SHP77 (cell line): ENCODE results near the gene CRELD2.

Experiments
- DNase-seq, 2 experiments: peaks; one replicate each; lab custom pipeline; 2025; lab: John Stamatoyannopoulos, UW

CRELD2 gene

DNA sequence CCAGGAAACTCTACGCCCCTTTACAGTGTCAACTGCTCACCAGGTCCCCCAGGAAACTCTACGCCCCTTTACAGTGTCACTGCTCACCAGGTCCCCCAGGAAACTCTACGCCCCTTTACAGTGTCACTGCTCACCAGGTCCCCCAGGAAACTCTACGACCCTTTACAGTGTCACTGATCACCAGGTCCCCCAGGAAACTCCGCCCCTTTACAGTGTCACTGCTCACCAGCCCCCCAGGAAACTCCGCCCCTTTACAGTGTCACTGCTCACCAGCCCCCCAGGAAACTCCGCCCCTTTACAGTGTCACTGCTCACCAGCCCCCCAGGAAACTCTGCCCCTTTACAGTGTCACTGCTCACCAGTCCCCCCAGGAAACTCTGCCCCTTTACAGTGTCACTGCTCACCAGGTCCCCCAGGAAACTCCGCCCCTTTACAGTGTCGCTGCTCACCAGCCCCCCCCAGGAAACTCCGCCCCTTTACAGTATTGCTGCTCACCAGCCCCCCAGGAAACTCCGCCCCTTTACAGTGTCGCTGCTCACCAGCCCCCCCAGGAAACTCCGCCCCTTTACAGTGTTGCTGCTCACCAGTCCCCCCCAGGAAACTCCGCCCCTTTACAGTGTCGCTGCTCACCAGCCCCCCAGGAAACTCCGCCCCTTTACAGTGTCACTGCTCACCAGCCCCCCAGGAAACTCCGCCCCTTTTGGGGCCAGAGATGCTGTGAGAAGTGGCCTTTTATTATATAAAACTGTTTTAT is 26.8 kb downstream of the CRELD2 start:
- DNase-seq, result peak; percentile 61 to 65

DNA sequence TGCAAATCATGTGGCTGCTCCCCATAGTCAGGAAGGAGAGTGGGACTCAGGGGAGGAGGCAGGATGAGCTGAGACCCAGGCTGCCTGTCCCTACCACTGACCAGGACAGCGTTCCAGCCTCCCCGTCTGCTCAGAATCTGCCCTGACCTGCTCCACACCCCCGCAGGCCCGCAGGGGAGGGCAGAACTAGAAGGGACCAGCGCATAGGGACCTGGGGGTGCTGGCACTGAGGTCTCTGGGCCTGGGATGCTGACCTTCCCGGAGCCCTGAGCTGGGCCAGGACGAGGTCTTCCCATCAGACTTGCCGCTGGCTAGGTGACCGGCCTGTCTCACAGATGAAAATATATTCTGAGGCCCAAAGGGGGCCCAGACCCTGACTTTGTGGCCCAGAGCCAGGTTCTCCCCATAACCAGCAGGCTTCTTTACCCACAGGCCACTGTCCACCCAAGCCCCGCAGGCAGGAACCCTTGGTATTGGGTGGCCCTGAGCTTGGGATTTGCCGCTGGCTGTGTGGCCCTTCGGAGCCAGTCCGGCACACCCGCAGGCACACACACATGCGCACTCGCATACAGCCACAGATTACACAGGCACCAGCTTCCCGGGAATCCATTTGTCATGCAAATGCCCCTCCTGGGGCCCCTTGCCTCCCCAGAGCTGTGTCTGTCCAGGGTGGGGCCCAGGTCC is 28.3 kb downstream of the CRELD2 start:
- DNase-seq, result peak; percentile 35 to 41

DNA sequence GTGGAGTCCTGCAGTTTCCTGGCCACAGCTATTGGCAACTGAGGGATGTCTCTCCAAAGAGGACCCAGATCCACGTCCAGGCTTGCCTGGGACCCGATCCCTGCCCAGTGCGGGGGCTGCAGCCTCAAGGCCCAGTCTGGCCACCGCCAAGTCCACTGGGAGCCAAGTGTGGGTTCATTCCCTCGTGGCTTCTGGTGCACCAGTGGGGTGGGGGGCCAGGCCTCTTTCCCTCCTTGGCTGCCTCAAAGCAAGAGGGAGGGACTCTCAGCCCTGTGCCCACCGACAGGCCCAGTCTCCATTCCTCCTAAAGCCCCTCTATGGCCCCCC is 28.8 kb downstream of the CRELD2 start:
- no peak for DNase-seq

DNA sequence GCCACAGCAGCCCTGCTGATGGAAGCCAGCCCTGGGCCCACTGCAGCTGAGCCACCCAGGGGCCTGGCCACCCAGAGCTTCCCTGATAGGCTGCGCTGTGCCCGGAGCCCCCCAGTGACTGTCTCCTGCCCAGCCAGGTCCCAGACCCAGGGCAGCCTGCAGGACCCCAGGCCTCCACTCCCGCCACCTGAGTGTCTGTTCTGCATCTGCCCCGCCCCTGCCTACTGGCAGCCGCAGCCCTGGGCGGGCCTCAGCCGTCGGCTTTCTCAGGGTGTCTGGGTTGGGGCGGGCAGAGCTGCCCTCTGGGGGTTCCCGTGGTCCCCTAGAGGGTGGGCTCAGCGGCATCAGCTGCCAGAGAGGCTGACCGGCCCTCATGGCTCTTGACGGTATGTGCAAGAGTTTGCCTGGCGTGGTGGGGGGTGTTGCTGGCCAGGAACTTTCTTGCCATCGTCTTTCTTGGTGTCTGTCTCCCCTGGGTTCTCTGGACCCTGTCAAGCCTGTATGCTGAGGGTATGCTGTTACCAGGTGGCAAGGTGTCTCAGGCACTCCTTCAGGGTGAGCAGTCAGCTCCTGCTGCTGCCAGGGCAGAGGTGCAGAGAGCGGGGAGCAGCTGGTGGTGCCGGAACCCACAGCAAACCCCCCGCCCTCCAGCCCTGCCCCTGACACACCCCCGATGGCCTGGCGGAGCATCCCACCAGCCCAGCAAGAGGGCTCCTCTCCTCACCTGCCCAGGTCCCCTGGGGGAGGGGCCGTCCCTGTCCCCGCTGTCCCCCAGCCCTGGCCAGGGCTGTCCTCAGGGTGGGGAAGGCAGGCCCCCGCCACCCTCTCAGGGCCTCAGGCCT is 29.9 kb downstream of the CRELD2 start:
- DNase-seq, result no peak

DNA sequence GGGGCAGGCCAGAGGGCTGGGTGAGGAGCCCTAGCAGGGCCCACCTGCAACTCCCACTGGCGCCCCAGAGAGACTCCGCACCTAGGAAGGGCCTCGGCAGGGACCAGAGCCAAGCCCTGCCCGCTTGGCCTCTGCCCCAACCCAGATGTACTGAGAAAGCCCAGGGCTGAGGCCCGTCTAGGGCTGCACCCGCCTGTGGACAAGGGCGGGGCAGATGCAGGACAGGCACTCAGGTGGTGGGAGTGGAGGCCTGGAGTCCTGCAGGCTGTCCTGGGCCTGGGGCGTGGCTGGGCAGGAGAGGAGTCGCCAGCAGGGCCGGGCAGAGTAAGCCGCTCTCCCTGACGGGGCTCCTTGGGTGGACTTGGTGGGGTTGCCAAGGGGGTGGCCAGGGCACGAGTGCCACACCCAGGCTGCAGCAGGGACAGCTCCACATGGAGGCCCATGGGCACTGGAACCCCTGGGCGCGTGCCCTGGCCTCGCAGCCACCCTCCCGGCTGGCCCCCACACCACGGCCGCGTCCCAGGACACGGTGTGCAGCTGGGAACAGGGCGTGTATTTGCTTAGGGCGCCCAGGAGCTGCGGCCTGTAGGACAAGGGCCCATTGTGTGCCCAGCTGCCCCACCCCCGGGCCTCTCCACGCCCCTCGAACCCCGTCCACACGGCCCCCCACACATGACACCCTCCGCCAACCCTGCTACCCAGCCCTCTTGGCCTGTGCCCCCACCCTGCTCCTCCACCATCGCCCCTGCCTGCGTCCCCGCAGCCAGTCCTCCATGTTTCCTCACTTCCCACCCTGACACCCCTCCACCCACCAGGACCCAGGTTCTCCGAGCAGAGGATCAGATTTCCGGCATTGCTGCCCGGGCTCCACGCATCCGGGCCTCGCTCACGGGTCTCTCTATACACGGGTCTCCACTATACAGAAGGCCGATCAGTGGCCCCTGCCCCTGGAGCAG is 30.8 kb downstream of the CRELD2 start:
- DNase-seq, result peak in 1 of 2 experiments; percentile 57

DNA sequence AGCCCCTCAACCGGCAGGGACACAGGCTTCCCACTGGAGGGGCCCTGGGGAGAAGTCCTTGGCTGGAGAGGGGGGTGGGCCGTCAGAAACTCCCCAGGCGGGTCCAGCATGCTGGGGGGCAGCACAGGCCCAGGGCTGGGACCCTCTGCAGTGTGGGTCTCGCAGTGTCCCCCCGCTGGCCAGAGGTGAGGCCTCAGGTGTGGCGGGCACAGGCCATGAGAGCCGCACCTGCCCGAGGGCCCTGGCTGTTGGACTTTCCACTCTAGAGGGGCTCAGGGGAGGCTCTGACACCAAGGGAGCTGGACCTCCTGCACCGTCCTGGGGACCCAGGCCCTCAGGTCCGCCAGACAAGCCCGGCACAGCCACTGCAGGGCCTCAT is 31.5 kb downstream of the CRELD2 start:
- no peak for DNase-seq

DNA sequence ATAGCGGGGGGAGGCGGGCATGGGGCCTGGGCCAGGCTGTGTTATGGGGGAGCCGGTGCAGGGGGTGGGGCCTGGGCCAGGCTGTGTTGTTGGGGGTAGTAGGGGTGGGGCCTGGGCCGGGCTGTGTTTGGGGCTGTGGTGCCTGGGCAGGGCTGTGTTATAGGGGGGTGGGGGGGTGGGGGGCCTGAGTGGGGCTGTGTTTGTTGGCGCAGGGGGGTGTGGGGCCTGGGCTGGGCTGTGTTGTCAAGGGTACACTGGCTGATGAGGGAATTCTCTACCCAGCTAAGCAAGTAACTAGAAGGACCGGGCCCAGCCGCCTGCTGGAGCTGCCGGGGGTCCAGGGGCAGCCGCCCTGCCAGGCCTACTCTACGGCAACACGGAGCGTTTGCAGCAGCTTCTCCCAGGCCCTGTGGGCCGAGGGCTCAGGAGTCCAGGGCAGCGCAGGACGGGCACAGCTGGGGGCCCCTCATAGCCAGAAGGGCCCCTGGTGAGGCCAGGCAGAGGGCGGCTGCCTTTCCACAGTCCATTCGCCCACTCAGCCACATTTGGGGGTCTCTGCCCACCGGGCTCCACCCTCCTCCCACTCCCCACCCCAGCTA is 32.1 kb downstream of the CRELD2 start:
- peak in 1 of 2 experiments; percentile 23 for DNase-seq

DNA sequence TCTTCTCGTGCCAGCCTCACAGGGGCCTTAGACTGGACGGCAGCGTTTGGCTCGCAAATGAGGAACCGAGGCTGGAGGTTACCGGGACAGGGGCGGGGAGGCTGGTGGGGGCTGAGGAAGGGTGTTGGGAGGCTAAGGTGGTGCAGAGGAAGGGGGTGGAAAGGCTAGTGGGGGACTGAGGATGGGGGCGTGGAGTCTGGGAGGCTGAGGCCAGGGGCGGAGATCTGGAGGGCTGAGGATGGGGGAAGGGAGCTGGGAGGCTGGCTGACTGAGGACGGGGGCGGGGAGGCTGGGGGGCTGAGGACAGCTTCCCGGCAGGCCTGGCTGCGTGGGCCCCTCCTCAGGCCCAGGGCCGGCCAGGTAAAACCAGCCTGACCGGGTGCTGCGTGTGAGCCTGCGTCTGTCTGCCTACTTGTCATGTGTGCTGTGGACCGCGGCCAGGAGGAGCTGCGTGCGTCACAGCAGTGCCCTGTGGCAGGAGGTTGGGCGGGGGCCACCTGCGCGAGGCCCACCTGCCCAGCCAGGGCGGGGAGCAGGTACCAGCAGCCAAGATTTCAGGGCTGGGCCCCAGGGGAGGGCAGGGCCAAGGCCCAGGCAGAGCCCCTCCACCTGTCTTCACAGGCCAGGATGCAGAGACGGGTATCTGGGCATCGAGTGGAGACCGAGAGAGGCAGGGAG is 32.7 kb downstream of the CRELD2 start:
- DNase-seq, result peak; percentile 78 to 94

GRCh38 chr22:49951678-49951985 is 33.2 kb downstream of the CRELD2 start:
- no peak for DNase-seq

DNA sequence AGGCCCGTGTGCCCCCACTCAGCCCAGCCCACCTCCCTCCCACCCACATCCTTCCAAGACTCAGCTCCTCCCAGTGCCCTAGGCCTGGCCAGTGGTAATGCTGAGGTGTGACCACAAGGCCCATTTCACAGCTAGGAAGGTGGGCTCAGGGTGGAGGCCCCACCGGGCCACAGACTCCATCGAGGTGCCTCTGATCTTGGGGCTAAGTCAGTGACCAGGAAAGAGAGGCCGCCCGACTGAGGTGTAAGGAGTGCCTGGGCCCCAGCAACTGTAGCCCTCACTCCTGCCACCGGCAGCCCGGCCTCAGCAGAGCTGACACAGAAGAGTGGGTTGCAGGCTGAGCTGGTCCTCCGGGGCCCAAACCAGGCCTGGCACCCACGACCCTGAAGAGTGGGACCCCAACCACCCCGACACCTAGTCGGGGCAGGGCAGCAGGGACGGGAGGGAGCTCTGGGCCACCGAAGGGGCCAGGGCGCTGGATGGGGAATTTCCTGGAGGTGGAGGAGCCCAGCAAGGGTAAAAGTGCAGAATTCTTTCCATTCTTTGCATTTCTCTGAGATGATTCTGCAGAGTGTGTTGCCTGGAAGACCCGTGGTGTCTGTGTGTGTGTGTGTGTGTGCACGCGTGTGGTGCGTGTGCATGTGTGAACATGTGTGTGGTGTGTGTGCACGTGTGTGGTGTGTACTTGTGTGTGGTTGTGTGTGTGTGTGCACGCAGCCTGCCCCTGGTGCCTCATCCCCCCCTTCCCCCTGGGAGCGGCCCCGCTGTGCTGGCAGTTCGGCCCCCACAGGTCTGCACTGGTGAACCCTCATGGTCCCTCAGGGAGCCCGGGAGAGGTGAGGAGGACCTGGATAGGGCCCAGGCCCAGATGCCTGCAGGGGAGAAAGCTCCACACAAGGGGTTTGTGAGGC is 33.8 kb downstream of the CRELD2 start:
- DNase-seq, result no peak

DNA sequence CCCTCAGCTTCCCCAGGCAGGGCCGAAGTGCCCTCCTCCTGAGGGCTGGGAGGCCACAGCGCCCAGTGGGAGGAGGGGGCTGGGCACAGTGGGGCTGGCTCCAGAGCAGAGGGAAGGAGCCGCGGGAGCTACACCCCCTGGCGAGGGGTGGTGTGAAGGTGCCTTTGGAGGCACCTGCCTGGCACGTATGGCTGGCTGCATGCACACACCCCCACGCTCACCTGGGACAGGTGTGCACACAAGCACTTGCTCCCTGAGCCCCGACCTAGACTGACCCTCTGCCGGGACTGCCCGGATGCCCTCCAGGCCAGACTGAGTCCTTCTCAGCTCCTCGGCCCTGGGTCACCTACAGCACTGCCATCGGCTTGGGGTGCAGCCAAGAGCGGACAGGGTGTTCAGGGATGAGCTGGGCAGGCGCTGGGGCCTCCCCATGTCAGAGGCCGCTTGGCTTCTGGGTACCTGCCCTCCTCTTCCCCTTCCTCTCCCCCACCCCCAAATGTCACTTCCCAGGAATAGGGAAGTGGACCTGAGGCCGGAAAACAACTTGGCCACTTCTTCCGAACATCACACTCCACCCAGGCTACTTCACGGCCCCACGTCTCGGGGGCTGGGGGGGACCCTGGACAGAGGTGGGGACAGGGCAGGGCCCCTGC is 34.7 kb downstream of the CRELD2 start:
- DNase-seq, result no peak

GRCh38 chr22:49953680-49954344 is 35.4 kb downstream of the CRELD2 start:
- DNase-seq, result no peak

- DNase-seq, result peak in 1 of 2 experiments; percentile 68
Measured at GRCh38 chr22:49954354-49954753, 35.9 kb downstream of the CRELD2 start.

- no peak for DNase-seq
Measured at GRCh38 chr22:49954991-49955580, 36.7 kb downstream of the CRELD2 start.

- DNase-seq, result no peak
Measured at GRCh38 chr22:49955581-49956417, 37.4 kb downstream of the CRELD2 start.

DNA sequence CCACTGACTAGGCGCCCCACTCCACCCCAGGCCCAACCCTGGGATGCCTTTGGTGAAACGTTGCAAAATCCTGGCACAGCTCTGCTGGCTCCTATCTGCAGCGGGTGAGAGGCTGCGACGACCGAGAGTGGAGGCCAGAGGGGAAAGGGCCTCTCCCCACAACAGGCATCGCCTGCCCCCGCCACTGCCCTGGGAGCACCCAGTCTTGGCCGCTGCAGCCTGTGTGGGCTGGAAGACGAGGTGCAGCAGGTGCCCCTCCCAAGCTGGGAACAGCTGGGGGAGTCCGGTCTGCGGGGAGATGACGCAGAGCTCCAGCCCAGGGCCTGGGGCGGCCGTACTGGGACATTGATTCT is 38.0 kb downstream of the CRELD2 start:
- DNase-seq, result no peak
